HUES6 (cell line): Measurements from ENCODE around the gene AMOT.

Experiments used
- H3K27ac ChIP-seq: 2 replicates; pipeline ENCODE4 v1.7.0; 2013; ENCODE audit warnings: low read depth, mild to moderate bottlenecking, low read length, inconsistent platforms
- H3K27me3 ChIP-seq: 2 replicates; pipeline ENCODE4 v1.6.1; 2013; ENCODE audit warnings: low read length; ENCODE audit not compliant: control insufficient read depth, insufficient read depth
- H3K36me3 ChIP-seq: 2 replicates; pipeline ENCODE4 v1.6.1; 2013; ENCODE audit warnings: low read length; ENCODE audit not compliant: control insufficient read depth, insufficient read depth
- H3K4me1 ChIP-seq: 2 replicates; pipeline ENCODE4 v1.6.1; 2013; ENCODE audit warnings: low read length; ENCODE audit not compliant: control insufficient read depth, insufficient read depth
- H3K4me3 ChIP-seq: 2 replicates; pipeline ENCODE4 v1.5.1; 2013; ENCODE audit warnings: low read depth, low read length
- H3K9ac ChIP-seq: one replicate; pipeline ENCODE4 v1.6.1; 2013; ENCODE audit warnings: mild to moderate bottlenecking, low read length
- H3K9me3 ChIP-seq: 2 replicates; pipeline ENCODE4 v1.6.1; 2013; ENCODE audit warnings: low read depth, low read length; ENCODE audit not compliant: control insufficient read depth, insufficient read depth

The AMOT gene

GRCh38 chrX:112819813-112820212, 20.8 kb downstream of the AMOT start:
- Histone ChIP-seq H3K9me3 (no peaks in the 10 kb centered on the region), H3K27me3 (peaks cover 27% of the 10 kb centered on the region; the same call in 1 of the 2 replicates), H3K9ac (no peak overlapping the region), H3K4me1 (peaks cover 11% of the 10 kb centered on the region), H3K36me3 (no peaks in the 10 kb centered on the region; the same call in 1 of the 2 replicates), H3K4me3 (no peak overlapping the region), H3K27ac (no peak overlapping the region)

DNA sequence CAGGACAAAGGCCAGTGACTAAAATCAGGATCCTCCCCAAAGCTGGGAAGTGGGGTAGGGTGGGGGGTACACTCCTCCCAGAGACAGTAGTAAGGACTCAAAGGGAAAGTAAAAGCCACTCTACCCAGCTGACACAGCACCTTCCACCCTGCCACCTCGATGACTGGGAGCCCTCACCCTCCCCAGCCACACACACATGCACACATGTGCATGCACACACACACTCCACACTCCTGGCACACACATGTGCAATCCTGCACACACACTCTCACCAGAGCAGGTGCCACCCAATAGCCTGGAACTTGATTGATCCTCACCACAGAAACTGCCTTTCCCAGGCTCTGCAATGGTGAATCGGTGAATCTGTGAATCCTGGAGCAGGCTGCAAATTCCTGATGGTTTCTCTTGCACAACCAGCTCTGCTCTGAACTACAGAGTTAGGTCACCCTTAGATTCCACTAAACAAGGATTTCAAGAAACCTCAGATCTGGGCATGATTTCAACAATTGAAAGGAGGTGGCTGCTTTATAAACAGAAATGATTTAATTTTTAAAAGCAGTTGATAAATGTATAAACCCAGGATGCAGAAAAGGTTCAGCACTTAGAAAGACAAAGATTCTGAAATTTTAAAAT, 21.5 kb downstream of the AMOT start:
- Histone ChIP-seq H3K27ac (no peak overlapping the region), H3K4me3 (no peak overlapping the region), H3K27me3 (peaks cover 23% of the 10 kb centered on the region; the same call in 1 of the 2 replicates), H3K9me3 (no peaks in the 10 kb centered on the region), H3K4me1 (peaks cover 11% of the 10 kb centered on the region), H3K9ac (no peak overlapping the region), H3K36me3 (no peaks in the 10 kb centered on the region; the same call in 1 of the 2 replicates)

DNA sequence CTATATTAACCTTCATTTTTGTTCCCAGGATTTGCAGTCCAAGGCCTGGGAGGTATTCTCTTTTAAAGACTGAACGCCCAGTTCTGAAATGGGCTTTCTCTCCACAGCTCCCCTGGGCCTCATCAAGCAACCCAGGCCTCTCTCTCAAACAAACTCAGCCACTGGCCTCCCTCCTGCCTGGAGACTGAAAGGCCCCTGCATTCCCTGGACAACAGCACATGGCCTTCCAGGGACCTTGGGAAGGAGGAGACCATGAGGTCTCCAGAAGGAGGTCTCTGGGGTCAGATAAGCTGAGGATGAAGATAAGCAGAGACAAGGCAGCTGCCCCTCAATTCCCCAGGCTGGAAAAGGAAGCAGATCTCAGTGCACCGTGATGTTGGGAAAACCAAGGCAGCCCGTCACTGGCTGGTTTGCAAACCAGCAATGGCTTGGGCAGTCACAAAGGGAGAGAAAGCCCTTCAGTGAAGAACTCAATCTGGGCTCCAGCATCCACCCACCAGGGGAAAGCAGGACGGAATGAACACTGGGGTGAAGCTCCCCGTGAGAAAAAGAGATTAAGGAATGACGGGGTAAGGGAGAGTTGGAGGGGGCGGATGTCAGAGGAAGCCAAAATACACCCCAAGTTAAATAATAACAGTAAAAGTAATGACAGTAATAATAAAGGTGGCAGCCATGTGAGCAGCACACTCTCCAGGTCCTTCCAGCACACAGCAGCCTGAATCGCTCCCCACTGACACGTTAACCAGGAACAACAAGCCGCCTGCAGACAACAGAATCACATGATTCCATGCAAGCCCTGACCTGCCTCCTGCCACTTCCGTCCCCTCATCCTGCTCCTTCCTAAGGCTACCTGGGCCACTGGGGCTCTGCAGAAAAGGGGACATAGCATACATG, 22.3 kb downstream of the AMOT start:
- H3K27me3 ChIP-seq, result peaks cover 23% of the 10 kb centered on the region; the same call in 1 of the 2 replicates
- H3K9ac ChIP-seq, result no peak overlapping the region
- H3K4me1 ChIP-seq, result peaks cover 11% of the 10 kb centered on the region
- no peaks in the 10 kb centered on the region for H3K9me3 ChIP-seq
- no peak overlapping the region for H3K4me3 ChIP-seq
- H3K27ac ChIP-seq, result no peak overlapping the region
- H3K36me3 ChIP-seq, result no peaks in the 10 kb centered on the region; the same call in 1 of the 2 replicates

GRCh38 chrX:112816908-112817307, 23.7 kb downstream of the AMOT start:
- no peak overlapping the region for H3K9ac ChIP-seq
- H3K9me3 ChIP-seq, result no peaks in the 10 kb centered on the region
- peaks cover 14% of the 10 kb centered on the region; the same call in 1 of the 2 replicates for H3K27me3 ChIP-seq
- no peak overlapping the region for H3K27ac ChIP-seq
- H3K36me3 ChIP-seq, result no peaks in the 10 kb centered on the region
- peaks cover 11% of the 10 kb centered on the region for H3K4me1 ChIP-seq
- H3K4me3 ChIP-seq, result no peak overlapping the region

GRCh38 chrX:112814496-112814895, 26.1 kb downstream of the AMOT start:
- peaks cover 9% of the 10 kb centered on the region; the same call in 1 of the 2 replicates for H3K27me3 ChIP-seq

GRCh38 chrX:112812741-112813140, 27.9 kb downstream of the AMOT start:
- no peaks in the 10 kb centered on the region for H3K9me3 ChIP-seq
- H3K4me3 ChIP-seq, result no peak overlapping the region
- H3K27me3 ChIP-seq, result peaks cover 3% of the 10 kb centered on the region; the same call in 1 of the 2 replicates
- H3K9ac ChIP-seq, result no peak overlapping the region
- H3K4me1 ChIP-seq, result peaks cover 18% of the 10 kb centered on the region
- no peaks in the 10 kb centered on the region for H3K36me3 ChIP-seq
- H3K27ac ChIP-seq, result no peak overlapping the region

More at GRCh38 chrX:112814496-112814895, 26.1 kb downstream of the AMOT start:
- H3K9me3 ChIP-seq, result no peaks in the 10 kb centered on the region
- no peak overlapping the region for H3K9ac ChIP-seq
- no peak overlapping the region for H3K4me3 ChIP-seq
- H3K4me1 ChIP-seq, result peaks cover 12% of the 10 kb centered on the region
- H3K27ac ChIP-seq, result no peak overlapping the region
- no peaks in the 10 kb centered on the region for H3K36me3 ChIP-seq

DNA sequence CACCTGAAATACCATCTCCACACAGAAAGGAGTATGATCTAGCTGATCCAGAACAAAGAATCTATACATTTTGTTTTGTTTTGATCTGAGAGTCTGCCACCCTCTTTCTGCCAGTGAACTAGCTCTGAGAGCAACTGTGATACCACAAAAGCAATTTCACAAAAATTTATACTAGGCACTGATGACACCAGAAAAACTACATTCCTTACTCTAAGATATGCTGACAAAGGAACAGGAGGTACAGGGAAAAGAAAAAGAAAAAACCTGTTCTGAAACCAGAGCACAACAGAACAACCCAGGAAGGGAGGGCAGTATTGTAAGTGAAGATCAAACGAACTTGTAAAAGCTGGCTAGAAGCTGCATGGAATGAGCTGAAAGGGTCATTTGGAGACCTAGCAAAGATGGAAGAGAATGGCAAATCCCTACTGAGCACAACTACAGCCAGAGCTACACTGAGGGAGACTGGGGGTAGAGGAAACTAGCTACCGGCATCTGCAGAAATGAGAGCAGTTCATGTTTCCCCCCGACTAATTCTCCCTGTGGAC, 31.9 kb downstream of the AMOT start:
- Histone ChIP-seq H3K4me1 (peaks cover 25% of the 10 kb centered on the region), H3K36me3 (no peaks in the 10 kb centered on the region), H3K27ac (no peak overlapping the region), H3K9ac (no peak overlapping the region), H3K4me3 (no peak overlapping the region), H3K9me3 (no peaks in the 10 kb centered on the region), H3K27me3 (no peaks in the 10 kb centered on the region; the same call in 1 of the 2 replicates)

DNA sequence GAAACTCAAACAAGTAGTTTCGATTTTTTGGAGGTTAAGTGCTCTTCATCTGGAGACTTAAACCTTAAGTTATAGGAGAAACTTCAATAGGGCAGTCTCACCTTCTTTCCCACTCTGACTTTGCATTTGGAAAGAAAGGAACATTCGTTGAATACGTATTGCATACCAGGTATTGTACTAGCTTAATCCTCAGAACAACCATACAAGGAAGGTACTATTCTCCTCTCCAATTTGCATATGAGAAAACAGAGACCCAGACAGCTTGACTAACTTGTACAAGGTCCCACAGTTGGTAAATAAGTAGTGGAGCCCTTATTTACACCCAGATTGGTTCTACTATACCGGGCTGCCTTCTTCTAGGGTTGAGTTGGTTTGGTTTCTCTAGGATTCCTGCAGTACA, 32.6 kb downstream of the AMOT start:
- H3K9me3 ChIP-seq, result no peaks in the 10 kb centered on the region
- H3K4me3 ChIP-seq, result no peak overlapping the region
- H3K4me1 ChIP-seq, result peaks cover 25% of the 10 kb centered on the region
- H3K36me3 ChIP-seq, result no peaks in the 10 kb centered on the region
- peaks cover 3% of the 10 kb centered on the region; the same call in 1 of the 2 replicates for H3K27me3 ChIP-seq
- no peak overlapping the region for H3K9ac ChIP-seq
- no peak overlapping the region for H3K27ac ChIP-seq

DNA sequence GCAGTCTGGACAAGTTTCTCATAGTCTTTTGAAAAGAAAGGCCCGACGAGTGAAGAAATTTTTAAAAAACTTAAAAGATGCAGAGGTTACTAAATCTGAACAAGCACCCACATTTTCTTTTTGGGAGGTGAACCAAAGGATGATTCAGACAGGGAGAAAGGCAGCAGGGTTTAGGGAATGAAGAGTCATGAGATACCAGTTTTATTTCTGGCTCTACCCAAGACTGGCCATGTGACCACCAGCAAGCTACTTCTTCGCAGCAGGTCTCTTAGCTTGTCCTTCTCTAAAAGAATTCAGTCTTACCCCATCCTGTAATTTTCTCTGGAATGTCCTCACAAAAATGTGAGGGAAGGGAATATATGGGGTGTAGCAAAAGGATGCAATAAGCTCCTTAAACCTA, 37.6 kb downstream of the AMOT start:
- no peaks in the 10 kb centered on the region for H3K9me3 ChIP-seq
- H3K36me3 ChIP-seq, result no peaks in the 10 kb centered on the region
- H3K9ac ChIP-seq, result no peak overlapping the region
- no peak overlapping the region for H3K4me3 ChIP-seq
- H3K27ac ChIP-seq, result no peak overlapping the region
- peaks cover 7% of the 10 kb centered on the region; the same call in 1 of the 2 replicates for H3K27me3 ChIP-seq
- peaks cover 21% of the 10 kb centered on the region for H3K4me1 ChIP-seq

DNA sequence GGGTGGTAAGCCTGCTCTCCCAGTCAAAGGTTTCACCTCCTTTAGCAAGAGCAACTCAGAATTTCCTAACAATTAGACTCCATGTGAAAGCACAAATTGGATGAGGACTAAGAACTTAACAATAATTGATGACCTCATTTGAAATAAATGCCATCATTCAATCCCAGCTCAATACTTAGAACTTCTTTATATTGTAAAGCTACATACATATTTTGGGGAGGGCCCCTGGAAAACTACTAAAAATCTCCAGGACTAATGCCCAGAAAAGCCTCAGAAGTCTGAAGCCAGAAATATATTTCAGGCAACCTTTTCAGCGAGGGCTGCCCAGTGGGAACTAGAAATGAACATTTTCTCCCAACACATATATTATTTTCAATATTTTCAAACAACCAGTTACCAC, 38.1 kb downstream of the AMOT start:
- peaks cover 7% of the 10 kb centered on the region; the same call in 1 of the 2 replicates for H3K27me3 ChIP-seq
- no peaks in the 10 kb centered on the region for H3K9me3 ChIP-seq
- no peak overlapping the region for H3K4me3 ChIP-seq
- peaks cover 16% of the 10 kb centered on the region for H3K4me1 ChIP-seq
- H3K27ac ChIP-seq, result no peak overlapping the region
- H3K9ac ChIP-seq, result no peak overlapping the region
- H3K36me3 ChIP-seq, result no peaks in the 10 kb centered on the region
